ENCODE measurements around the gene NCAN. TPM values are rescaled to one million over a fixed set of nuclear protein-coding genes. Genes with fewer than 3 reads are reported as not detected.

The NCAN gene
- total and polyA plus RNA-seq, 12 donors = 0.06 to 0.42 (median 0.11) TPM; not detected in 7

GRCh38 chr19:19181488-19181998, 30.2 kb upstream of the NCAN start:
- no peak overlapping the region for H3K27ac ChIP-seq
- H3K9me3 ChIP-seq (replicated peaks in 1 of 3) = peaks cover 0 to 4% (median 0%) of the 10 kb centered on the region in 3 donors
- H3K36me3 ChIP-seq (replicated peaks in 1 of 2) = no peaks in the 10 kb centered on the region
- H3K27me3 ChIP-seq = no peaks in the 10 kb centered on the region
- intact Hi-C loops (cut with DNase I) = no loop called here
- WGBS, 4 donors = 81 to 93% (median 86%) methylated on average over 9 of the region's 9 CpGs
- TF ChIP-seq CTCF (IDR thresholded peaks at IDR 0.05) = no peak
- no peak for TF ChIP-seq POLR2A (IDR thresholded peaks at IDR 0.05)
- no peak overlapping the region for H3K4me3 ChIP-seq
- DNase-seq = no peak
- H3K4me1 ChIP-seq (replicated peaks in 1 of 2) = no peaks in the 10 kb centered on the region

- no peak overlapping the region for H3K4me3 ChIP-seq
- H3K36me3 ChIP-seq (replicated peaks in 1 of 2) = no peaks in the 10 kb centered on the region
- no peaks in the 10 kb centered on the region for H3K9me3 ChIP-seq (replicated peaks in 1 of 3)
- DNase-seq = peak in 6 of 7 donors; percentile 35 to 62 (median 48)
- peaks cover 4 to 18% of the 10 kb centered on the region in 2 donors for H3K4me1 ChIP-seq (replicated peaks in 1 of 2)
- TF ChIP-seq CTCF (IDR thresholded peaks at IDR 0.05) (peak; percentile 38 to 70 (median 54)), POLR2A (IDR thresholded peaks at IDR 0.05) (no peak)
- intact Hi-C loops (cut with DNase I) = no loop called here
- WGBS, 4 donors = 62 to 75% (median 69%) methylated on average over 4 to 9 of the region's 9 CpGs
- no peaks in the 10 kb centered on the region for H3K27me3 ChIP-seq
- H3K27ac ChIP-seq = no peak overlapping the region
Observed at GRCh38 chr19:19185853-19186740, 25.7 kb upstream of the NCAN start.

GRCh38 chr19:19186742-19187141, 25.0 kb upstream of the NCAN start:
- TF ChIP-seq POLR2A (IDR thresholded peaks at IDR 0.05) = no peak
- no peak for TF ChIP-seq CTCF (IDR thresholded peaks at IDR 0.05)
- Histone ChIP-seq H3K4me3 (no peak overlapping the region), H3K27me3 (no peaks in the 10 kb centered on the region), H3K36me3 (replicated peaks in 1 of 2) (no peaks in the 10 kb centered on the region), H3K9me3 (replicated peaks in 1 of 3) (no peaks in the 10 kb centered on the region), H3K27ac (no peak overlapping the region), H3K4me1 (replicated peaks in 1 of 2) (peaks cover 6 to 22% of the 10 kb centered on the region in 2 donors)
- intact Hi-C loops (cut with DNase I) = no loop called here
- no peak for DNase-seq
- WGBS, 4 donors = 93 to 96% (median 93%) methylated on average over 13 to 14 of the region's 14 CpGs

- WGBS, 4 donors = 0 to 1% (median 0%) methylated on average over 3 to 17 of the region's 17 CpGs
- peaks cover 0 to under 1% of the 10 kb centered on the region in 2 donors for H3K36me3 ChIP-seq (replicated peaks in 1 of 2)
- TF ChIP-seq POLR2A (IDR thresholded peaks at IDR 0.05) (no peak), CTCF (IDR thresholded peaks at IDR 0.05) (no peak)
- intact Hi-C loops (cut with DNase I) = loop anchor here in 1 of 2 donors (10.0 kb wide), 1 partner anchor 153 kb away; no protein-coding TSS in a partner anchor
- H3K4me1 ChIP-seq (replicated peaks in 1 of 2) = peaks cover 9 to 40% of the 10 kb centered on the region in 2 donors
- DNase-seq = no peak
- H3K9me3 ChIP-seq (replicated peaks in 1 of 3) = no peaks in the 10 kb centered on the region
- peak overlapping the region; percentile 69 to 99 (median 98) for H3K27ac ChIP-seq
- H3K4me3 ChIP-seq = peak overlapping the region; percentile 54 to 88 (median 80)
- H3K27me3 ChIP-seq = no peaks in the 10 kb centered on the region
Observed at GRCh38 chr19:19191768-19192077, 20.0 kb upstream of the NCAN start.
